Measurements from ENCODE around the gene RAPGEF4.
"Not testable (repeated sequence)": the region's sequence is repeated elsewhere in the genome, so short reads cannot be mapped to it uniquely, and the experiment has no call there.

Gene RAPGEF4

GRCh38 chr2:173087793-173088496 is 352.3 kb downstream of the RAPGEF4 start:
- TF ChIP-seq POLR2A (IDR thresholded peaks at IDR 0.05; ENCODE audit: low read depth, low read length), result no peak
- no peak for DNase-seq (ENCODE audit: insufficient read length, low spot score)
- FAIRE-seq, result no peak

- DNase-seq (ENCODE audit: insufficient read length, low spot score) (no peak), FAIRE-seq (peak; percentile 81)
- TF ChIP-seq POLR2A (IDR thresholded peaks at IDR 0.05; ENCODE audit: low read depth, low read length), result no peak
These were observed 354.7 kb downstream of the RAPGEF4 start for GRCh38 chr2:173090276-173090877.

DNA sequence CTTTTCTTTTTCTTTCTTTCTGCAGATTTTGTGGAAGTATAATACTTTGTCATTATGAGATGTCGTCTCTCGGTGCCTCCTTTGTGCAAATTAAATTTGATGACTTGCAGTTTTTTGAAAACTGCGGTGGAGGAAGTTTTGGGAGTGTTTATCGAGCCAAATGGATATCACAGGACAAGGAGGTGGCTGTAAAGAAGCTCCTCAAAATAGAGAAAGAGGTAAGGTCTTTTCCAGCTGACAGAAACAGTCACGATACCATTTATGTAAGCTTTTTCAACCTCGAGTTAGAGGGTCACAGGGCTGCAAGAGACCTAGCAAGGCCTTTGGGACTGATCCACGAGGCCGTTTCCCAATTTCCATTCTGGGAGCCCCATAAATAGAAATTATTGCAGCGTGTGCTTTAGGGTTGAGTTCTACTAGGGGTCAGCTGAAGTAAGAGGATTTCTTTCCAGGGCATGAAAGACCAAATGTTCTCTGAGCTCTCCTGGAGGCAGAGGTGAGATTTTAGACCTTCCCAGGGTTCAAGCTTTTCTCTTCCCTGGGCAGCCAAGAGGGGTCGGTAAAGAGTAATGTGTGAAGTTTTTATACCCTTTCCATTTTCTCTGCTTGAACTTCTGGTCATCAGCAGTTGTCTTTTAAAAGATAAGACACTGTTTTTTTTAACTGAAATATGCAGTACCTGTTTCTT is 355.5 kb downstream of the RAPGEF4 start:
- TF ChIP-seq POLR2A (IDR thresholded peaks at IDR 0.05; ENCODE audit: low read depth, low read length), result no peak
- no peak for FAIRE-seq
- DNase-seq (ENCODE audit: insufficient read length, low spot score), result no peak

DNA sequence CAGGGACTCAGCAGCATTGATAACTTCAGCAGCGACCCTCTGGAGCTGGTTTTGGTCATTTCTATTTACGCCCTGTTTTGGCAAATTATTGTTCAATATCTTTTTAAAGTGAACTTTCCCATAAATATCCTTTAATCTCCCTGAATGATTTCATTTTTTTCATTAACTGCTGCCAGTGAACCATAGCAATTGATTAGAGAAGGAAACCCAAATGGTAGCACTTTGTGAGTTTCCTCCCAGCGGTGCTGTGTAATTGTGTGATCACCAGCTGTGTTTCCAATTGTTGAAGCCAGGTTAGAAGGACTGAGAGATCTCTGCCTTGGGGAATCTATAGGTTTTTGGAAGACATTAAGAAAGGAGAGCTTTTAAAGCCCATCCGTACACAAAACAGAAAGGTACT is 356.3 kb downstream of the RAPGEF4 start:
- TF ChIP-seq POLR2A (IDR thresholded peaks at IDR 0.05; ENCODE audit: low read depth, low read length), result no peak
- DNase-seq (ENCODE audit: insufficient read length, low spot score), result no peak
- FAIRE-seq, result no peak

GRCh38 chr2:173092844-173093402 is 357.3 kb downstream of the RAPGEF4 start:
- DNase-seq (ENCODE audit: insufficient read length, low spot score), result no peak
- FAIRE-seq, result no peak
- no peak for TF ChIP-seq POLR2A (IDR thresholded peaks at IDR 0.05; ENCODE audit: low read depth, low read length)

DNA sequence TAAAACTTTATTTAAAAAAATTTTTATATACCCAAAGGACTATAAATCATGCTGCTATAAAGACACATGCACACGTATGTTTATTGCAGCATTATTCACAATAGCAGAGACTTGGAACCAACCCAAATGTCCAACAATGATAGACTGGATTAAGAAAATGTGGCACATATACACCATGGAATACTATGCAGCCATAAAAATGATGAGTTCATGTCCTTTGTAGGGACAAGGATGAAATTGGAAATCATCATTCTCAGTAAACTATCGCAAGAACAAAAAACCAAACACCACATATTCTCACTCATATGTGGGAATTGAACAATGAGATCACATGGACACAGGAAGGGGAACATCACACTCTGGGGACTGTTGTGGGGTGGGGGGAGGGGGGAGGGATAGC is 358.0 kb downstream of the RAPGEF4 start:
- FAIRE-seq; DNase-seq (ENCODE audit: insufficient read length, low spot score): not testable (repeated sequence)

DNA sequence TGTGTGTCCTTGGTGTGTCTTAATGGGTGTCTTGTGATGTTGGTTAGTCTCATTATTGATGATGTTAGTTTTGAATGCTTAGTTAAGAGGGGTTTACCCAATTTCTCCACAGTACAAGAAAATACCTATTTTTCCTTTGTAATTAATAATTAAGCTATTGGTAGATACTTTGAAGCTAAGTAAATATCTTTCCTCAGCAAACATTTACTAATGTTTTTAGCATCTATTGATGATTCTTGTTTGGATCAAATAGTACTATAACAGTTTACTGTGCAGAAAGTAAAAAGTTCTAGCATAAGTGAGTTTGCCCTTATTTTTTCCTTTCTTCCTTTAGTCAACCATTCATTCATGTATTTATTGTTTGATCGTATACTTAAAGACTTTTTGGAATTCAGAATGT is 359.1 kb downstream of the RAPGEF4 start:
- DNase-seq (ENCODE audit: insufficient read length, low spot score) (no peak), FAIRE-seq (no peak)
- TF ChIP-seq POLR2A (IDR thresholded peaks at IDR 0.05; ENCODE audit: low read depth, low read length), result no peak

GRCh38 chr2:173095356-173095755 is 359.7 kb downstream of the RAPGEF4 start:
- DNase-seq (ENCODE audit: insufficient read length, low spot score), result no peak
- FAIRE-seq, result no peak
- no peak for TF ChIP-seq POLR2A (IDR thresholded peaks at IDR 0.05; ENCODE audit: low read depth, low read length)

DNA sequence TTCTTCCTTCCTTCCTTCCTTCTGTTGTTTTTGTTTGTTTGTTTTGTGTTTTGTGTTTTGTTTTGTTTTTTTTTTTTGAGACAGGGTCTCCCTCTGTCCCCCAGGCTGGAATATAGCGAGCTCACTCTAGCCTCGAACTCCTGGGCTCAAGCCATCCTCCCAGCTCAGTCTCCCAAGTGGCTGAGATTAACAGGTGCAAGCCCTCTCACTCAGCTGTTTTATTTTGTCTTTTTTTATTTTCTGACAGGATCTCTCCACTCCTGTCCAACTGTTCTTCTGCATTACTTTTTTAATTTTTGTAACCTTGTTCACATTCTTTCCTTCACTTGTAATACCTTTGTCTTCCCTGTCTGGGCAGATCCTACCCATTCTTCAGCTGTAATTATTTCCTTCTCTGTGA is 363.6 kb downstream of the RAPGEF4 start:
- no peak for DNase-seq (ENCODE audit: insufficient read length, low spot score)
- TF ChIP-seq POLR2A (IDR thresholded peaks at IDR 0.05; ENCODE audit: low read depth, low read length), result no peak
- FAIRE-seq, result peak; percentile 23

GRCh38 chr2:173099804-173100203 is 364.2 kb downstream of the RAPGEF4 start:
- FAIRE-seq (peak; percentile 82), DNase-seq (ENCODE audit: insufficient read length, low spot score) (no peak)
- no peak for TF ChIP-seq POLR2A (IDR thresholded peaks at IDR 0.05; ENCODE audit: low read depth, low read length)

DNA sequence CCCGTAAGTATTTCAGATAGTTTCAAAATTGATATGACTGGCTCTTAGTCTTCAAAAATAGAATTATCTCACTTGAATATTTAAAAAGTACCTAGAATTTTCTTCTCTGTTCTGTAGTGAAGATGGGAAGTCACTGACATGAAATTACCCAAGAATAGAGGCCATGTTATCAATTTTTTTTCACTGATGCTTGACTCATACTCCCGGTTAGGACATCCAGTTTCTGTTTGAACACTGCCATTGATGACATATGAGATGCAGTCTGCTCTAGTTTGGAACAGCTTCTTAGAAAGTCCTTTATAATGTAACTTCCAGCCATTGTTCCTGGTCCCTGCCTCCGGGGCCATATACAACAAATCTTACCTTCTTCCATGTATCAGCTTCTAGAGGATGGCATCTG is 366.0 kb downstream of the RAPGEF4 start:
- FAIRE-seq (peak; percentile 15), DNase-seq (ENCODE audit: insufficient read length, low spot score) (no peak)
- TF ChIP-seq POLR2A (IDR thresholded peaks at IDR 0.05; ENCODE audit: low read depth, low read length), result no peak
